ENCODE results near the gene CPNE5.
"Not testable (repeated sequence)": the region's sequence is repeated elsewhere in the genome, so short reads cannot be mapped to it uniquely, and the experiment has no call there.

Gene CPNE5

DNA sequence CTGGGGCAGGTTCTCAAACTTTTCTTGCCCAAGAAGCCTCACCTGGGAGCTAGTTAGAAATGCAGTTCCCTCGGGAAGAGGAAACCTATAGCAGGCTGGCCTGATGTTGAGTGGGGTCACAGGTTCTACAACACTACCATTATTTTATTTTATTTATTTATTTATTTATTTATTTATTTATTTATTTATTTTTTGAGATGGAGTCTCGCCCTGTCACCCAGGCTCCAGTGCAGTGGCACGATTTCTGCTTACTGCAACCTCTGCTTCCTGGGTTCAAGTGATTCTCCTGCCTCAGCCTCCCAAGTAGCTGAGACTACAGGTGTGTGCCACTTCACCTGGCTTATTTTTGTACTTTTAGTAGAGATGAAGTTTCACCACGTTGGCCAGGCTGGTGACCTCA lies 115.3 kb downstream of the CPNE5 start:
- DNase-seq (ENCODE audit: low read depth), result not testable (repeated sequence)

DNA sequence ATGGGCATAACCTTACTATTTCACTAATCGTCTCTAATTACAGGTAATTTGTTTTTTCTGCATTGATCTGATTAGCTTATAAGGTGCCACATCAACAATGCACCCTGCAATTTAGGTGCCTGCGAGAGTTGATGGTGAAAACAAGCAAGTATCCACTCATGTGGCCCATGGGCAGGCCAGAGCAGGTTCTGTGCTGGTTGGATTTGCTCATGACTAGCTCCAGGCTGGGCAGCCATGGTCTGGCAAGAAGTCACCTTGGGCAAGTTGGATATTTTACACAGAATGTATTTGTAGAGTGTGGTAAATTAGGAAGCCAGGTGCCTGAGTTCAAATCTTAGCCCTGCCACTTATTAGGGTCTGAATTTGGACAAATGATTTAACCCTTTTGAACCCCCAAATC lies 116.4 kb downstream of the CPNE5 start:
- no peak for DNase-seq (ENCODE audit: low read depth)

DNA sequence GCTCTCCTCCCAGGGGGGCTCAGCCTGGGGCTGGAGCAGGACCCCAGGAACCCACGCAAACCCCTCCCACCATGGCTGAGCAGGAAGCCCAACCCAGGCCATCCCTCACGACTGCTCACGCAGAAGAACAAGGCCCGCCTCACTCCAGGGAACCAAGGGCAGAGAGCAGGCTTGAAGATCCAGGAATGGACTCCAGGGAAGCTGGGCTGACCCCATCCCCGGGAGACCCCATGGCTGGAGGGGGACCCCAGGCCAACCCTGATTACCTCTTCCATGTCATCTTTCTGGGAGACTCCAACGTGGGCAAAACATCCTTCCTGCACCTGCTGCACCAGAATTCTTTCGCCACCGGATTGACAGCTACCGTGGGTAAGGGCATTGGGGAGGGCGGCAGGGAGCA lies 116.9 kb downstream of the CPNE5 start:
- no peak for DNase-seq (ENCODE audit: low read depth)

DNA sequence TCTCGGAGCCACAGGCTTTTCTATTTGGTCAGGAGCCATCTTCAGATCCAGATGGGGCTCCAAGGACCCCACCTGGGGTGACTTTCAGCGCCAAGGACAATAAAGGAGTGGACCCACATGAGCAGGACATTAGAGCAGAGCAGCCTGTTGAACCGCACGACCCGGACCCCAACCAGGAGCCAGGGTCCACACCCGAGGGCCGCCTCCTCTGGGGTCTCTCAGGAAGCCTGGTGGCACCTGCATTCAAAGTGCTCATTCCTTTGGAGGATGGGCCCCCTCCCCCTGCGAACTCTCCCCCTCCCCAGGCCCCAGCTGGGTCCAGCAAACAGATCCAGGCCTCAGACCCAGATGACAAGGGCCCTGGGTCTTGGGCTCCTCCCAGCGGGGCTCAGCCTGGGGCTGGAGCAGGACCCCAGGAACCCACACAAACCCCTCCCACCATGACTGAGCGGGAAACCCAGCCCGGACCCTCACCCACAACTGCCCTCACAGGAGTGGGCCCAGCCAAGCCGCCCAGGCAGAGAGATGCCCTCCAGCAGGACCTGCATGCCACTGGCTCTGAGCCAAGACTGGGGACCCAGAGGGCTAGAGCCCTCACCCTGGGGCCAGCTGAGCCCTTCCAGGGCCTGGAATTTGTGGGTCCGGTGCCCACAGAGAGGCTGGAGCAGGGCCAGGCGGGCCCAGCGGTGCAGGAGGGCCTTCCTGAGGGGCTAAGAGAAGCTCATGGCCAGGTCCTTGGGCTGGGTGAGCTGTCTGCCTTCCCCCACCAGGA lies 117.7 kb downstream of the CPNE5 start:
- DNase-seq (ENCODE audit: low read depth), result no peak

DNA sequence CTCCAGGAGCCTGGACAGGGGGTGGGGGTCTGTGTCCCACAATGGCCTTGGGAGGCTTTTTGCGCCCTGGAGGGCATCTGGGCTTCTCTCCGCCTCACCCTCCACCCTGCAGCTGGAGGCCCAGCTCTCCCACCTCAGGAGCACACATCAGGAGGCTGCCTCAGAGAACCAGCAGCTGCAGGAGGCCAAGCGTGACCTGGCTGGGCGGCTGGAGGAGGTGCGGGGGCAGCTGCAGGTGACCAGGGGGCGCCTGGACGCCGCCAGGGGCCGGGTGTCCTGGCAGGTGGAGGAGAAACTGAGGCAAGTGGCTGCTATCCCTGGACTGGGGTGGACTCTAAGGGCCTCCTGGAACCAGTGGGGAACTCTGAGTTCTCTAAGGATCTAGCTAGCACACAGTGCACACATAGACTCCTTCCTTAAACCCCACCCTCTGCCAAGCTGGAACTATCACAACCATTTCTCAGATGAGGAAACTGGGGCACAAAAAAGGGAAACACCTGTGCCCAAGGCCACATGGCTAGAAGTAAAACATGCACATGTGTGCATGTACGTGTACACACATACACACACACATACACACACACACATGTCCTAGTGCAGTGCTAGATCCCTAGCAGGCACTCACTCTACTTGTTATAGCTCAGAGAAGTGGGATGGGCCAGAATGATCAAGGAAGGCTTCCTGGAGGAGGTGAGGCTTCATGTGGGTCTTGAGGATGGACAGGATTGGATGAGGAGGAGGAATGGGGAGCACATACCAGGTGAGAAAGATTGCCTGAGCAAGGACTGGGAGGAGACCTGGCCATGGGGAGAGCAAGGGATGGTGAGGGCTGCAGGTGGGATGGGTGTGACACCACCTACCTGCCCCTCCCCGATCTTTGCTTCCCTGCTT lies 118.7 kb downstream of the CPNE5 start:
- DNase-seq (ENCODE audit: low read depth), result no peak

DNA sequence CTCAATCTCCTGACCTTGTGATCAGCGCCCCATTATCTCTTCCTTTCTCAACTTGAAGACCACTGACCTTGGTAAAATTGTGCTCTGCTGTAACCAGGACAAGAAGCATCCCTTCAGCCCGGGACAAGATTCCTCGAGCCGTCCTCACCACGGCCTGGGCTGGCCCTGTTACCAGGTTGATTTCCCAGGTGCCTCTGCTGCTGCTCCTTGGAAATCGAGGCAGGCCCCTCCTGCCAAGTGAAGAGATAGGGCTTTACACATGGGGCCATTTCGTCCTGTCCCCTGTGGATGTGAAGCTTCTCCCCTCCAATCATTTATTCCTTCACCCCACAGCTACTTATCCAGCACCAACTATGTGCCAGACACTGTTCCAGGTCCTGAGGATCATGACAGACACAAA lies 120.1 kb downstream of the CPNE5 start:
- DNase-seq (ENCODE audit: low read depth), result no peak

DNA sequence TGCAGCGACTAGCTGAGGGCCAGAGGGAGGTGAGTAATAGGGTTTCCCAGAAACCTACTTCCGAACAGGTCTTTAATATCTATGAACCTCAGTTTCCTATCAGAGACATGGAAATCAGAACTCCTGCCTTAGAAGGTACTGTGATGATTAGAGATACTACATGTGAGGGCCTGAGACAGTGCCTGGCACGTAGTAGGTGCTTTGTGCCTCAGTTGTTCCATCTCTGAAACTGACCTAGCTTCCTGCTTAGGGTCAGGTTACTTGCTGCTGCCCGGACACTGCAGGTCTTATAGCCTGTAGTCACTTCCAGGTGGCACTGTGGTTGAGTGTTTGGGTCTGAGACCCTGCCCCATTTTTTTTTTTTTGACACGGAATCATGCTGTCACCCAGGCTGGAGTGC lies 120.7 kb downstream of the CPNE5 start:
- DNase-seq (ENCODE audit: low read depth), result no peak

DNA sequence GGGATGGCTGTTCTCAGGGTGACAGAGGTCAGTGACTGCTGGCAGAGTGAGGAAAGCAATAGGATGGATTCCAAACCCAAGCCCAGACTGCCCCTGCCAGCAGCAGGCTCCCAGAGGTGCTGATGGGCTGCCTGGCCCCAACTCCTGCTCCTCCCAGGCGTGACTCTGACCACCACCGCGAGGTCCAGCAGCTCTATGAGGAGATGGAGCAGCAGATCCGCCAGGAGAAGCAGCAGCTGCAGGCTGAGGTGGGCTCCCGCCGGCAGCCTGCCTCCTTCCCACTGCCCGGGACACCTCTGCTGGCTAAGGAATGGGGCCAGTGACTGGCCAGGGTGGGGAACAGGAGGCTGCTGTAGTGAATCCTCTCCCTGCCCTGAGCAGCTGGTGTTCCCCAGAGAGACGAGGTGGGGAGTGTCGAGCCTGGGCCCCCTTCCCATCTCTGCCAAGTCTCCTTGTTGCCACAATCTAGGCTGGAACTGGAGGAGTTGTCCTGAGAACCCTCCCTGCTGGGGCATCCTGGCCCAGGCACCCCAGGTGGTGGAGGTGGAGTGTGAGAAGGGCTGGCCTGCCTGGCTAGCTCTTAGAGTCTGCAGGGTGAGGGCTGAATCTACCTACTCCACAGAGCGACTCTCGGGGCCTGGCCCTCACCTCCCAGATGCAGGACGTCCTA lies 121.2 kb downstream of the CPNE5 start:
- DNase-seq (ENCODE audit: low read depth), result no peak

DNA sequence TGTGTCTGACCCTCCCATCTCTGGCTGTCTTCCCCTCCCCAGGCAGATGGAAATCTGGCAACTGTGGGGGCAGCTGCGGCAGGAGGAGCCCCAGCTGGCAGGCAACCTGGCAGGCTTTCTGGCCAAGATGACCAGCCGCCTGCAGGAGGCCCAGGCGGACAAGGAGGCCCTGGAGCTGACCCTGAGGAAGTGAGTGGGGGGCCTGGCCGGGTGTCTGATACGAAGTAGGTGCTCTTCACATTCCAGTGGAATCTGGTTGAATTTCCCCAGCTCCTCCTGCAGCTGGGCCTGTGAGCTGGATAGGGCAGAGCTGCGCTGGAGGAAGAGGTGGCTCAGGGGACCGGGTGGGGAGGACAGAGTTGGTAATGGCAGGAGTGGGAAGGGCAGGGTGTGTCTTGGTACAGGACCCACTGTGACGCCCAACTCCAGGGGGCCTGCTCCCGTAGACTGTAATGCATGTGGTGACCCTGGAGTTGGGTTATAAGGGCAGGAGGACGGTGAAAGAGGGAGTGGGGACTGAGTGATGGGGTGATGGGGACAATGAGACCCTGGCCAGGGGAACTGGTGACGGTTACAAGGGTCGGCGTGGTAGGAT lies 121.9 kb downstream of the CPNE5 start:
- no peak for DNase-seq (ENCODE audit: low read depth)

DNA sequence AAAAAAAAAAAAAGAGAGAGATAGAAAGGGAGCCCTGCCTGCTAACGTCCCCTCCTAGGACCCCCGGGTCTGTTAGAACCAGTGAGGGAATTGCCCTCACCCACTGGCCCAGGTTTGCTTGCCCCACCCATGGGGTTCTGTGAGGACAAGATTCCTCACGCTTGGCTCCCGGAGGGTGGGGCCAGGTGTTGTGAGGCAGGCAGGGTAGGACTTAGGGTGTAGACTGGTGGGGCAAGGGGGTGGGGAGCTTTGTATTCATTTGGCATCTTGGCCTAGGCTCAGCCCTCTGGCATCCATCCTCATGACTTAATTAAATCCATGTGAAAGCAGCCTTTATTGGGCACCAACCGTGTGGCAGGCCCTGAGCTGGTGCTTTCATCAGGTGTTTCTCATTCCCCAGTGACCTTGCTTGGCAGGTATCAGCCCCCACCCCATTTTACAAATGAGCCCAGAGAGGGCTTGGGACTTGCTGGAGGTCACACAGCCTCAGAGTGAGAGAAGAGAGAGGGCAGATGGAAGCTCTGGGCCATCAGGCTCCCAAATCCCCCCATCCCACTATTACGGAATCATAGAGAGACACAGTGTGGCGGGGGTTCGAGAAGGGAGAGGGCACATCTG lies 122.7 kb downstream of the CPNE5 start:
- no peak for DNase-seq (ENCODE audit: low read depth)

DNA sequence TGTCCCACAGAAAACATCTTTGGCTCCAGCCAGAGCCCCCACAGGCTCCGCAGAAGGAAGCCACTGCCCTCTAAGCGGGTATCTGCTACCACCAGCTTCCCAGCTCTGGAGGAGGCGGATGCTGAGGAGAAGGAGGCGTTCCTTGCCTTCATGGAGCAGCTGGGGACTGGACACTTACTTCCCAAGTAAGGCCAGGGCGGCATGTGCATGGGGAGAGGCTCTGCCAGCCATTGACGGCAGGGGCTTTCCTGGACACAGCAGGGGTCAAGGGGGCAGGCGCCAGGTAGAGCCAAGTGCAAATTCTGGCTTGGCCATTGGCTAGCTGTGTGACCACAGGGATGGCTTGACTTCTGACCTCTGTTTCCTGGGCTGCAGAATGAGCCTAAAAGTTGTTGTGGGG lies 123.8 kb downstream of the CPNE5 start:
- DNase-seq (ENCODE audit: low read depth), result no peak

DNA sequence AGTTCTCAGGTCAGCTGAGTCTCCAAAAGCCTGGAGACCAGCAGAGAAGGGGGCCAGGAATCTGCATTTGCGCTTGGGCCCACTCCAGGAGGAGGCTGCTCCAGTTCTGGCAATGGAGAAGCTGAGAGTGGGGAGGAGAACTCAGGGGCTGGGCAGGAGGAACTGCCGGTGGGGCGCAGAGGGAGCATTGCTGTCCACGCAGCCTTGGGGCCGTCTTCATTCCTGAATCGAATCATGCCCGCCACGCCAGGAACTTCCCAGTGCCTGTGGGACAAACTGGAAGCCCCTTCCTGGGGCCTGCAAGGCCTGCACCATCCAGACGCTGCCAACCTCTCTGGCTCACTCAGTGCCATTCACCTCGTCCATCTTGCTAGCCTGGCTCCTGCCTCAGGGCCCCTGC lies 124.7 kb downstream of the CPNE5 start:
- DNase-seq (ENCODE audit: low read depth), result no peak

DNA sequence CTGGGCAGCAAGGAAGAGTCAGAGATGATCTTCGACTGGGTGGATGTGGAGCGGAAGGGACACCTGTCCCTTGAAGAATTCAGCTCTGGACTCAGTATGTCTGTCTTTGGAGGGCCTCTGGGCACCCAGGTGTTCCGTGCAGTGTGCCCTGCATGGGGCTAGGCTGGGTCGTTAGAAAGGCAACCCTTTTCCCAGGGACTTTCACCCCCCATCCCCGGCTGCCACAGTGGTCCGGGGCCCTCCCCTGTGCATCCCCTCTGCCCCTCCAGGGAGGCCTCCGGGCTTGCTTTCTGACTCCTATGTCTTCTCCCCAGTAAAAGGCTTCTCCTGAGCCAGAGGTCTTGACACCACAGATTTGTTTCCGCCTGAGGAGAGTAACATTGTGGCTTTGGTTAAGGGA lies 125.4 kb downstream of the CPNE5 start:
- DNase-seq (ENCODE audit: low read depth), result no peak

DNA sequence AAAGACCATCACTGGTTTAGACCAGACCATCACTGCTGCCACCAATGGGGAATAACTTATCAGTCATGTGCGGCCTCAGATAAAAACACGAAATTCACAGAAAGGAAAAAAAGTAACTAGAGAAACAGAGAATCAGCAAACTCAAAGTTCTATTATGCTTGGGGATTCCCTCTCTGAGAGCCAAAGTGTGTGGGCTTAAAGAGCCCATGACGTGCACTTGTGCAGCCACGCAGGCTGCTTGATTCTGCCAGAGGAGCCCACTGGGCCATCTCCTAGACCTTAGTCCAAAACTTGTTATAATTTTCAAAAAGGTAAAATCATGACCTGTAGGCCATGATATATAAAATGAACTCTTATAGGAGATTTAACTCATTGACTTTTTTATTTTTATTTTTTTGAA lies 126.4 kb downstream of the CPNE5 start:
- DNase-seq (ENCODE audit: low read depth), result no peak

DNA sequence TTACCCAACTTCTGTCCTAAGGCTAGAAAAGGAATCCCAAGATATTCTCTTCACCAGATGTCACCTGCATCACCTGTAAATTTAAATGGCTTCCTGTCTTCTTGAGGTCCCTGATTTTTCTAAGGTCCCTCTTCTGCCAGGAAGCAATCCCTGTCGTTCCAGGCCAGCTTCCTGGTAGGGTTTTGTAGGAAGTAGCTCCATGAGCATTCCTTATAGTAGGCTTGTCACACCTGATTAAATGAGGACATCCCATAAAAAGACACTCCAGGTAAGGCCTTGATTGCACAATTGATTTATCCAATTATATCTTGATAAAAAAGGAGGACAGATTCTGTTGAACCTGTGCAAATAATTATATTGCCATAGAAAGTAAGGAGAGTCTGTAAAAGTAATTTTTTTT lies 132.9 kb downstream of the CPNE5 start:
- no peak for DNase-seq (ENCODE audit: low read depth)

DNA sequence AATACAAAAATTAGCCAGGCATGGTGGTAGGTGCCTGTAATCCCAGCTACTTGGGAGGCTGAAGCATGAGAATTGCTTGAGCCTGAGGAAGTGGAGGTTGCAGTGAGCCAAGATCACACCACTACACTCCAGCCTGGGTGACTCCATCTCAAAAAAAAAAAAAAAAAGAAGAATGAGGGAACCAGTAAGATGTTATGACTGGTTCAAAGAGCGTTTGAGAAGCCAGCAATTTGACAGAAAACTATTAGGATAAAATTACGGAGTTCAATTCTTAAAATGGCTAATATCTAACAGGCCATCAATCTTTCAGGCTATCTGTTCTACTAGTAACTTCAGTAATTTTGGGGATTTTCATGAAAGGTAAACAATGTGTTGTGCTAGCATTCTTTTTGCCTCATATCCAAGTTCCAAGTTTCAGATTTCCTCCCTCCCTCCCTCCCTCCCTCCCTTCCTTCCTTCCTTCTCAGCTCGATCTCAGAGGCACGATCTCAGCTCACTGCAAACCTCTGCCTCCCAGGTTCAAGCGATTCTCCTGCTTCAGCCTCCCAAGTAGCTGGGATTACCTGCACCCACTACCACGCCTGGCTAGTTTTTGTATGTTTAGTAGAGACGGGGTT lies 134.2 kb downstream of the CPNE5 start:
- not testable (repeated sequence) for DNase-seq (ENCODE audit: low read depth)

DNA sequence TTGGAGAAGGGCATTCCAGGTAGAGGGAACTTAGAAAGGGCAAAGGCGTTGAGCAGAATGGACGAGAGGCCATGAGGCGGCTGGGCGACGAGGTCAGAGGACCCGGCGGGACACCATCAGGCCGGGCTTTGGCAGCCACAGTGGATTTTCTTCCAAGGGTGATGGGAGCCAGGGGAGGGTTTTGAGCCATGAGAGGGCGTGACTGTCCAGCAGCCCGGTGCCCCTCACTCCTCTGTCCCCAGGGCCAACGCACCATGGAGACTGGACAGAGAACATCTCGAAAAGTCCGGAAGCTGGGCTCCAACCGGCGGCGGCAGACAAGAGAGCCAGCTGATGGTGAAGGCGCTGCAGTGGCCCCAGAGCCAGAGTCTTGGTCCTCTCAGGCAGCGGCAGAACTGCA lies 135.3 kb downstream of the CPNE5 start:
- no peak for DNase-seq (ENCODE audit: low read depth)

DNA sequence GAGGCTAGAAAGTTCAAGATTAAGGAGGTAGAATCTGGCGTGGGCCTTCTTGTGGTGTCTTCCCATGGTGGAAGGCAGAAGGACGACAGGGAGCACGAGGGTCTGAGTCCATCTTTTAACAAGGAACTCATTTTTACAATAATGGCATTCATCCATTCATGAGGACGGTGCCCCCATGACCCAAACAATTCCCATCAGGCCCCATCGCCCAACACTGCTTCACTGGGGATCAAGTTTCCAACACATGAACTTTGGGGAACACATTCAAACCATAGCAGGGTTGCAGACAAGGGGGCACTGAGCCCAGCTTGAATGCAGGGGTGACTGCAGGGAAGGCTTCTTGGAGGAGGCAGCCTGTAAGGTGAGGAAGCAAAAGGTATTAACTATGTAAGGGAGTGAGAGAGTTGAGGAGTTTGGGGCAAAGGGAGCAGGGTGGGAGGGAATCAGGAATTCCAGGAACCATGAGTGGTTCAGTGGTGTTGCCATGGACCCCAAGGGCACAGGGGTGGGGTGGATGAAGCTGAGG lies 136.1 kb downstream of the CPNE5 start:
- no peak for DNase-seq (ENCODE audit: low read depth)

DNA sequence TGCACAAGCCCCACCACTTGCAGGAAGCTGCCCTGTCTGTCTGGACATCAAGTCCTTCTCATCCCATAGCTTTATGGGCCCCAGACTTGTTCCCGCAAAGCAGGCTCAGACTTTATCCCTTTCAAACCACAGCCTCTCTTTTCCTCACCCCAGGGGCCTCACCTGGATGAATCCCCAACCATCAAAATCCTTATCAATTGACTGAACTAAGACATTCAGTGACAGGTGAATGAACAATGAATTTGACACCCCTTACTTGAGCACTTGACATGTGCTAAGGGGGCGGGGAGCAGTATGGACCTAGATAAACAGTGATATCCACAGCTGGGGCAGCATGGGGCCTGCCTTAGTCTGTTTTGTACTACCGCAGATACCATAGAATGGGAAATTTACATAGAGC lies 136.6 kb downstream of the CPNE5 start:
- DNase-seq (ENCODE audit: low read depth), result no peak

DNA sequence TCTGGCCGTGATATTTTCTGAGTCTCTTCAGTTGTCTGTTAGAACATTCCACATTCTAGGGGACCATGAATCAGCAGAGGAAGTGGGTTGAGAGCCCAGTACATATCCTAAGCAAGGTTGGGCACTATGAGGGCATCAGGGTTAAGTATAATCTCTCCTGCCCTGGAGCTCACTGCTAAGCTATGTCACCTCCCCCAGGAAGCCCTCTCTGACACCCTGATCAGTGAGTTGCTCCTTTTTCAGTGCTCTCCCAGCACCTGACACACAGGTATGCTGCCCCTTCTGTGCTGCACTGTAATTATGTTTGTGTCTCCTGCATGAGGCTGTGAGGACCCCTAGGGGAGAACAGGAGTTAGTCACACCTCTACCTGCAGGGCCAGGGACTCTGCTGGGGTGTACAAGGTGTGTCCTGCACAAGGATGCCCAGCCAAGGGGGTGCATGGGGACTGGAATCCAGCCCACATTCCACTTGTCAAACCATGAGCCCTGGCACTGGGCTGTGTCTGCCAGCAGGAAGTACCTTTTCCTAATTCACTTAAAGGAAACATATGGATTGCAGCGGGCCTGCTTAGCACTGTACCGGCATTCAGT lies 137.7 kb downstream of the CPNE5 start:
- peak; percentile 62 for DNase-seq (ENCODE audit: low read depth)

DNA sequence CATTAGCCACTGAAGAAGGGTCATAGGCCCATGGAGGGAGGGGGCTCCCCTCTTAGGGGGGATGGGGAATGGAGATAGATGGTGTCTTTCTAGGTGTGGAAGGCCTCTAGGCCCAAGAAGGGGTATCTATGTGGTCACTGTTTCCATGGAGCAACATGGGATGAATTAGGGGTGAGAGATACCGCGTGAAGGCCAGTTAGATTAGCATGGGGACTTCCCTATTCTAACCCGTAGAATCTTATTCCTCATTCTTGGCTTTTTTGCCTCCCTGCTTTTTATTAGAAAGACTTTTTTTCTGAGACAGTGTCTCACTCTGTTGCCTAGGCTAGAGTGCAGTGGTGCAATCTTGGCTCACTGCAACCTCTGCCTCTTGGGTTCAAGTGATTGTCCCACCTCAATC lies 138.4 kb downstream of the CPNE5 start:
- DNase-seq (ENCODE audit: low read depth), result no peak

Measured in EH (cell line).